MCF 10A (cell line): ENCODE measurements around the gene TMEM98. TPM values are rescaled to one million over a fixed set of nuclear protein-coding genes. Genes with fewer than 3 reads are reported as not detected.
"Not testable (repeated sequence)": the region's sequence is repeated elsewhere in the genome, so short reads cannot be mapped to it uniquely, and the experiment has no call there.

Experiments used
- BruUV-seq: library from RNA; stranded (reverse); fragments of 400-500 nt; replicated peaks from 2 replicates; lab custom pipeline; 2021; lab: Mats Ljungman, UMichigan
- CTCF ChIA-PET: fragments of 300-600 bp; sonication (Branson Sonifier 250); formaldehyde crosslinking; extraction: SDS; loops from one replicate; lab custom pipeline; 2021; ENCODE audit warnings: antibody characterized with exemption, inconsistent platforms; lab: Yijun Ruan, JAX
- POLR2A ChIA-PET: fragments of 300-600, 350-650 bp; sonication (Branson Sonifier 250); formaldehyde crosslinking; extraction: SDS; loops from one replicate; lab custom pipeline; 2020; ENCODE audit warnings: antibody characterized with exemption, inconsistent platforms; lab: Yijun Ruan, JAX
- DNase-seq: peaks from one replicate; pipeline ENCODE4 v3.0.0-alpha.2; 2018; ENCODE audit not compliant: unreplicated experiment
- H3K27ac Mint-ChIP-seq: one replicate; pipeline ENCODE4 v1.8.0; 2022; ENCODE audit warnings: mild to moderate bottlenecking, low read depth, mixed read lengths; ENCODE audit not compliant: unreplicated experiment
- H3K27me3 Mint-ChIP-seq: one replicate; pipeline ENCODE4 v1.8.0; 2022; ENCODE audit warnings: mixed read lengths; ENCODE audit not compliant: insufficient read depth, unreplicated experiment
- H3K36me3 Mint-ChIP-seq: one replicate; pipeline ENCODE4 v1.8.0; 2022; ENCODE audit warnings: mild to moderate bottlenecking, moderate library complexity, mixed read lengths; ENCODE audit not compliant: insufficient read depth, unreplicated experiment
- H3K4me1 Mint-ChIP-seq: one replicate; pipeline ENCODE4 v1.8.0; 2022; ENCODE audit warnings: mixed read lengths; ENCODE audit not compliant: insufficient read depth, unreplicated experiment
- H3K4me3 Mint-ChIP-seq: one replicate; pipeline ENCODE4 v1.8.0; 2022; ENCODE audit warnings: mild to moderate bottlenecking, moderate library complexity, mixed read lengths; ENCODE audit not compliant: unreplicated experiment
- H3K9me3 Mint-ChIP-seq: one replicate; pipeline ENCODE4 v1.8.0; 2022; ENCODE audit warnings: mixed read lengths; ENCODE audit not compliant: unreplicated experiment
- intact Hi-C: fragments of 100-400 bp; cut with micrococcal nuclease; formaldehyde crosslinking; loops from 2 replicates; pipeline ENCODE4 v1.14.1; 2022
- total RNA-seq: library from RNA; stranded (reverse); gene quantifications from 2 replicates; pipeline ENCODE4 v1.2.3, GENCODE V29; 2022
- TF ChIP-seq, protein P1 (sequence below): fragments of 200-600 bp; IDR thresholded peaks from one replicate; pipeline ENCODE4 v1.8.0; 2022; ENCODE audit warnings: antibody characterized with exemption, mild to moderate bottlenecking; ENCODE audit not compliant: unreplicated experiment

TMEM98 gene
- total RNA-seq, 1 experiment from 2014 or later, result 9.2 TPM

GRCh38 chr17:32985050-32985756, 57.2 kb downstream of the TMEM98 start:
- intact Hi-C loops, result no loop called here
- Mint-ChIP-seq H3K36me3 (no peaks in the 10 kb centered on the region), H3K27me3 (no peaks in the 10 kb centered on the region), H3K4me3 (no peak overlapping the region), H3K4me1 (no peaks in the 10 kb centered on the region), H3K27ac (no peak overlapping the region), H3K9me3 (peaks cover 27% of the 10 kb centered on the region)
- TF ChIP-seq, protein P1, sequence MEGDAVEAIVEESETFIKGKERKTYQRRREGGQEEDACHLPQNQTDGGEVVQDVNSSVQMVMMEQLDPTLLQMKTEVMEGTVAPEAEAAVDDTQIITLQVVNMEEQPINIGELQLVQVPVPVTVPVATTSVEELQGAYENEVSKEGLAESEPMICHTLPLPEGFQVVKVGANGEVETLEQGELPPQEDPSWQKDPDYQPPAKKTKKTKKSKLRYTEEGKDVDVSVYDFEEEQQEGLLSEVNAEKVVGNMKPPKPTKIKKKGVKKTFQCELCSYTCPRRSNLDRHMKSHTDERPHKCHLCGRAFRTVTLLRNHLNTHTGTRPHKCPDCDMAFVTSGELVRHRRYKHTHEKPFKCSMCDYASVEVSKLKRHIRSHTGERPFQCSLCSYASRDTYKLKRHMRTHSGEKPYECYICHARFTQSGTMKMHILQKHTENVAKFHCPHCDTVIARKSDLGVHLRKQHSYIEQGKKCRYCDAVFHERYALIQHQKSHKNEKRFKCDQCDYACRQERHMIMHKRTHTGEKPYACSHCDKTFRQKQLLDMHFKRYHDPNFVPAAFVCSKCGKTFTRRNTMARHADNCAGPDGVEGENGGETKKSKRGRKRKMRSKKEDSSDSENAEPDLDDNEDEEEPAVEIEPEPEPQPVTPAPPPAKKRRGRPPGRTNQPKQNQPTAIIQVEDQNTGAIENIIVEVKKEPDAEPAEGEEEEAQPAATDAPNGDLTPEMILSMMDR, result no peak
- ChIA-PET POLR2A (no interaction called here), CTCF (interaction anchor here (0.7 to 5.5 kb wide), 5 partner anchors 10 to 797 kb away, joined by 3 to 43 read pairs (median 4); no protein-coding TSS in a partner anchor)
- no peak for DNase-seq
- no TSS peak for BruUV-seq

- POLR2A ChIA-PET, DNase-seq: not testable (repeated sequence)
These were observed 59.5 kb downstream of the TMEM98 start for GRCh38 chr17:32987453-32987805.

DNA sequence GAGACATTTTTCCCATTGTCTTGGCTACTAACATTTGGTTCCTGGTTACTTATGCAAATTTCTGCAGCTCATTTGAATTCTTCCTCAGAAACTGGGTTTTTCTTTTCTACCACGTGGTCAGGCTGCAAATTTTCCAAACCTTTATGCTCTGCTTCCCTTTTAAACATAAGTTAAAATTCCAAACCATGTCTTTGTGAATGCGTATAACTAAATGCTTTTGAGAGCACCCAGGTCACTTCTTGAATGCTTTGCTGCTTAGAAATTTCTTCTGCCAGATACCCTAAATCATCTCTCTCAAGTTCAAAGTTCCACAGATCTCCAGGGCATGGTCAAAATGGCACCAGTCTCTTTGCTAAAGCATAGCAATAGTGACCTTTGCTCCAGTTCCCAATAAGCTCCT, 59.9 kb downstream of the TMEM98 start:
- H3K36me3 Mint-ChIP-seq, H3K27ac Mint-ChIP-seq, DNase-seq, H3K27me3 Mint-ChIP-seq, intact Hi-C loops, H3K4me1 Mint-ChIP-seq, H3K4me3 Mint-ChIP-seq, BruUV-seq: not testable (repeated sequence)
- H3K9me3 Mint-ChIP-seq, result peaks cover 16% of the 10 kb centered on the region
- ChIA-PET POLR2A (interaction anchor here (0.7 kb wide), 1 partner anchor 11 kb away, joined by 3 read pairs; no protein-coding TSS in a partner anchor), CTCF (interaction anchor here (5.5 kb wide), 1 partner anchor 10 kb away, joined by 43 read pairs; no protein-coding TSS in a partner anchor)

More at GRCh38 chr17:32987453-32987805, 59.5 kb downstream of the TMEM98 start:
- intact Hi-C loops, H3K27me3 Mint-ChIP-seq, H3K27ac Mint-ChIP-seq, H3K4me1 Mint-ChIP-seq, H3K36me3 Mint-ChIP-seq, BruUV-seq, H3K4me3 Mint-ChIP-seq: not testable (repeated sequence)
- peaks cover 19% of the 10 kb centered on the region for H3K9me3 Mint-ChIP-seq
- CTCF ChIA-PET, result interaction anchor here (5.5 kb wide), 1 partner anchor 10 kb away, joined by 43 read pairs; no protein-coding TSS in a partner anchor

DNA sequence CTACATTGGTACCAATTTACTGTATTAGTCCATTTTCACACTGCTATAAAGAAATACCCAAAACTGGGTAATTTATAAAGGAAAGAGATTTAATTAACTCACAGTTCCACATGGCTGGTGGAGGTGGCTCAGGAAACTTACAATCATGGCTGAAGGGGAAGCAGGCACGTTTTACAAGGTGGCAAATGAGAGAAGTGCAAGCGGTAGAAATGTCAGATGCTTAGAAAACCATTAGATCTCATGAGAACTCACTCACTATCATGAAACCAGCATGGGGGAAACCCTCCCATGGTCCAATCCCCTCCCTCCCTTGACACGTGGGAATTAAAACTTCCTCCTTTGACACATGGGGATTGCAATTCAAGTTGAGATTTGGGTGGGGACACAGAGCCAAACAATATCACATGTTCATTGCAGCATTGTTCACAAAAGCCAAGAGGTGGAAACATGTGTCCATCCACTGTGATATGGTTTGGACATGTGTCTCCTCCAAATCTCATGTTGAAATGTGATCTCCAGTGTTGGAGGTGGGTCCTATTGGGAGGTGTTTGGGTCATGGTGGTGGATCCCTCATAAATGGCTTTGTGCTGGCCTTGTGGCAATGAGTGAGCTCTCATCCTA, 60.6 kb downstream of the TMEM98 start:
- H3K27me3 Mint-ChIP-seq, result no peaks in the 10 kb centered on the region
- TF ChIP-seq, protein P1, result no peak
- H3K4me3 Mint-ChIP-seq, result no peak overlapping the region
- no peak for DNase-seq
- no peaks in the 10 kb centered on the region for H3K4me1 Mint-ChIP-seq
- intact Hi-C loops, result no loop called here
- H3K27ac Mint-ChIP-seq, result no peak overlapping the region
- BruUV-seq, result no TSS peak
- ChIA-PET CTCF (interaction anchor here (1.1 to 5.5 kb wide), 2 partner anchors 9 to 10 kb away, joined by 5 to 43 read pairs; no protein-coding TSS in a partner anchor), POLR2A (interaction anchor here (0.7 kb wide), 1 partner anchor 12 kb away, joined by 3 read pairs; no protein-coding TSS in a partner anchor)
- H3K9me3 Mint-ChIP-seq, result peaks cover 16% of the 10 kb centered on the region
- H3K36me3 Mint-ChIP-seq, result no peaks in the 10 kb centered on the region
